H1 (cell line): Measurements from ENCODE around the gene MAGIX. TPM values are rescaled to one million over a fixed set of nuclear protein-coding genes. Genes with fewer than 3 reads are reported as not detected.

Experiments used
- CTCF ChIA-PET: fragments of 300-600 bp; sonication (Branson Sonifier 250); formaldehyde crosslinking; loops from one replicate; lab custom pipeline; 2021; ENCODE audit not compliant: partially characterized antibody; lab: Charles Lee
- POLR2A ChIA-PET: fragments of 300-600 bp; sonication (Branson Sonifier 250); formaldehyde crosslinking; loops from one replicate; lab custom pipeline; 2021; ENCODE audit warnings: inconsistent platforms; ENCODE audit not compliant: partially characterized antibody; lab: Charles Lee
- DNase-seq, 2 experiments: peaks; one replicate each; pipeline versions ENCODE4 v3.0.0 to v3.0.0-alpha.2; 2010 to 2022; ENCODE audit warnings: low spot score in 2 of 2, low read depth in 1 of 2, mixed read lengths in 1 of 2
- FAIRE-seq: peaks from 2 replicates; lab custom pipeline; 2011; peaks lifted over from hg19 to GRCh38; lab: Jason Lieb, UNC
- H2AFZ ChIP-seq: 2 replicates; pipeline ENCODE4 v1.8.1; 2012; ENCODE audit warnings: low read length, inconsistent platforms
- H2AK5ac ChIP-seq: 2 replicates; pipeline ENCODE4 v1.6.1; 2013; ENCODE audit warnings: low read depth, low read length
- H2BK120ac ChIP-seq: replicated peaks from 2 replicates; pipeline ENCODE3; 2013; ENCODE audit warnings: low read depth, low read length, inconsistent platforms
- H2BK12ac ChIP-seq: 2 replicates; pipeline ENCODE4 v1.6.1; 2013; ENCODE audit warnings: low read depth, low read length
- H2BK15ac ChIP-seq: 2 replicates; pipeline ENCODE4 v1.6.1; 2013; ENCODE audit warnings: low read length
- H2BK20ac ChIP-seq: 2 replicates; pipeline ENCODE4 v1.6.1; 2013; ENCODE audit warnings: low read length
- H2BK5ac ChIP-seq: 2 replicates; pipeline ENCODE4 v1.6.1; 2013; ENCODE audit warnings: low read depth, low read length
- H3K14ac ChIP-seq: 2 replicates; pipeline ENCODE4 v1.6.1; 2013; ENCODE audit warnings: inconsistent platforms; ENCODE audit not compliant: insufficient read length
- H3K18ac ChIP-seq: 2 replicates; pipeline ENCODE4 v1.6.1; 2013; ENCODE audit warnings: low read length; ENCODE audit errors: extremely low read depth
- H3K23ac ChIP-seq: 2 replicates; pipeline ENCODE4 v1.6.1; 2013; ENCODE audit warnings: inconsistent platforms; ENCODE audit not compliant: insufficient read length
- H3K23me2 ChIP-seq: 2 replicates; pipeline ENCODE4 v1.6.1; 2013; ENCODE audit warnings: low read depth, low read length
- H3K27ac ChIP-seq: 2 replicates; pipeline ENCODE4 v1.6.1; 2011; ENCODE audit warnings: low read depth, low read length, inconsistent platforms
- H3K27me3 ChIP-seq, 4 experiments: replicated peaks in 1 of 4; 1 replicate in 1 of 4; 2 replicates in 3 of 4; pipeline versions ENCODE4 v1.6.1 to v1.8.1; 2011 to 2013; ENCODE audit warnings: low read length in 3 of 4, mild to moderate bottlenecking in 3 of 4, inconsistent platforms in 2 of 4, mixed read lengths in 2 of 4, moderate library complexity in 1 of 4; ENCODE audit not compliant: control insufficient read depth in 3 of 4, insufficient read depth in 3 of 4; ENCODE audit errors: extremely low read depth in 1 of 4
- H3K36me3 ChIP-seq, 4 experiments: 2 replicates each; pipeline versions ENCODE4 v1.6.1 to v1.8.1; 2011 to 2013; ENCODE audit warnings: mild to moderate bottlenecking in 4 of 4, low read length in 3 of 4, moderate library complexity in 2 of 4, control low read depth in 1 of 4, inconsistent platforms in 1 of 4; ENCODE audit not compliant: insufficient read depth in 4 of 4, control insufficient read depth in 2 of 4
- H3K4ac ChIP-seq: replicated peaks from 2 replicates; pipeline ENCODE3; 2013; ENCODE audit warnings: low read length, low read depth, mixed read lengths, inconsistent platforms; ENCODE audit not compliant: insufficient read length
- H3K4me1 ChIP-seq, 4 experiments: replicated peaks in 1 of 4; 1 replicate in 1 of 4; 2 replicates in 3 of 4; pipeline versions ENCODE4 v1.6.1 to v1.8.1; 2011 to 2013; ENCODE audit warnings: low read length in 3 of 4, inconsistent platforms in 2 of 4, mixed read lengths in 1 of 4; ENCODE audit not compliant: insufficient read depth in 4 of 4, control insufficient read depth in 3 of 4
- H3K4me2 ChIP-seq, 2 experiments: 2 replicates each; pipeline versions ENCODE4 v1.6.1 to v1.8.1; 2011 to 2013; ENCODE audit warnings: low read depth in 2 of 2, low read length in 2 of 2, control low read depth in 1 of 2, inconsistent platforms in 1 of 2, mild to moderate bottlenecking in 1 of 2; ENCODE audit not compliant: insufficient read depth in 1 of 2
- H3K4me3 ChIP-seq, 4 experiments: fragments of 200-600, 300-600 bp in 1 of 4; sonication (generic), shearing (Covaris generic), sonication (Bioruptor Twin) in 1 of 4; 2 replicates each; pipeline versions ENCODE4 v1.5.1 to v1.8.1; 2011 to 2016; ENCODE audit warnings: low read length in 4 of 4, low read depth in 3 of 4, control low read depth in 2 of 4, inconsistent platforms in 2 of 4, mild to moderate bottlenecking in 2 of 4, mixed read lengths in 1 of 4, moderate library complexity in 1 of 4; ENCODE audit not compliant: insufficient read depth in 2 of 4; ENCODE audit errors: extremely low read depth in 1 of 4
- H3K56ac ChIP-seq: replicated peaks from 2 replicates; pipeline ENCODE3; 2013; ENCODE audit warnings: low read depth, mild to moderate bottlenecking, mixed read lengths, low read length, inconsistent platforms; ENCODE audit not compliant: insufficient read length
- H3K79me1 ChIP-seq: 2 replicates; pipeline ENCODE4 v1.6.1; 2013; ENCODE audit warnings: low read depth, low read length, control low read depth
- H3K79me2 ChIP-seq, 2 experiments: 2 replicates each; pipeline versions ENCODE4 v1.6.1 to v1.8.1; 2012 to 2013; ENCODE audit warnings: low read length in 2 of 2, mild to moderate bottlenecking in 2 of 2, inconsistent platforms in 1 of 2; ENCODE audit not compliant: insufficient read depth in 2 of 2, control insufficient read depth in 1 of 2
- H3K9ac ChIP-seq, 4 experiments: replicated peaks in 1 of 4; 1 replicate in 1 of 4; 2 replicates in 3 of 4; pipeline versions ENCODE4 v1.6.1 to v1.8.1; 2011 to 2013; ENCODE audit warnings: low read depth in 3 of 4, low read length in 3 of 4, control low read depth in 2 of 4, mild to moderate bottlenecking in 2 of 4, moderate library complexity in 2 of 4, inconsistent platforms in 1 of 4; ENCODE audit errors: extremely low read depth in 1 of 4
- H3K9me3 ChIP-seq, 2 experiments: 2 replicates each; pipeline versions ENCODE4 v1.6.1 to v1.8.1; 2012 to 2013; ENCODE audit warnings: mild to moderate bottlenecking in 2 of 2, moderate library complexity in 2 of 2, control low read depth in 1 of 2, inconsistent platforms in 1 of 2, low read depth in 1 of 2, low read length in 1 of 2, mixed read lengths in 1 of 2; ENCODE audit not compliant: insufficient read depth in 2 of 2
- H4K20me1 ChIP-seq, 2 experiments: replicated peaks in 1 of 2; 2 replicates each; pipeline versions ENCODE3 to v1.8.1; 2011 to 2013; ENCODE audit warnings: inconsistent platforms in 2 of 2, low read length in 2 of 2, mild to moderate bottlenecking in 1 of 2; ENCODE audit not compliant: insufficient read depth in 2 of 2, control insufficient read depth in 1 of 2
- H4K5ac ChIP-seq: 2 replicates; pipeline ENCODE4 v1.6.1; 2013; ENCODE audit warnings: low read length, low read depth, mixed read lengths, inconsistent platforms; ENCODE audit not compliant: insufficient read length
- H4K8ac ChIP-seq: 2 replicates; pipeline ENCODE4 v1.8.0; 2013; ENCODE audit warnings: mild to moderate bottlenecking, moderate library complexity, low read length, inconsistent platforms; ENCODE audit not compliant: insufficient read depth; ENCODE audit errors: extremely low read depth
- H4K91ac ChIP-seq: replicated peaks from 2 replicates; pipeline ENCODE3; 2013; ENCODE audit warnings: low read length, mixed read lengths, inconsistent platforms; ENCODE audit not compliant: insufficient read length
- CREB1 ChIP-seq: IDR thresholded peaks from 2 replicates; pipeline ENCODE4 v1.6.1; 2012; ENCODE audit warnings: inconsistent platforms
- GTF2F1 ChIP-seq: IDR thresholded peaks from 2 replicates; pipeline ENCODE4 v1.6.1; 2012; ENCODE audit warnings: low read depth, low read length, improper control_type of control experiment, borderline replicate concordance
- JUN ChIP-seq: IDR thresholded peaks from 2 replicates; pipeline ENCODE4 v1.6.1; 2011; ENCODE audit warnings: low read depth, mild to moderate bottlenecking, improper control_type of control experiment, low read length
- RAD21 ChIP-seq, 2 experiments: IDR thresholded peaks in 1 of 2; conservative IDR thresholded peaks in 1 of 2; 2 replicates each; pipeline ENCODE4 v1.6.1; 2011; ENCODE audit warnings: low read depth in 2 of 2, low read length in 2 of 2, improper control_type of control experiment in 1 of 2, inconsistent platforms in 1 of 2, mild to moderate bottlenecking in 1 of 2, moderate library complexity in 1 of 2
- RBBP5 ChIP-seq: IDR thresholded peaks from 2 replicates; pipeline ENCODE4 v1.7.1; 2012; ENCODE audit warnings: low read depth, mild to moderate bottlenecking, inconsistent platforms, low read length, moderate library complexity, borderline replicate concordance
- RFX5 ChIP-seq: IDR thresholded peaks from 2 replicates; pipeline ENCODE4 v1.6.1; 2011; ENCODE audit warnings: low read depth, low read length, improper control_type of control experiment, borderline replicate concordance
- RNF2 ChIP-seq: fragments of 200-900, 300-1000 bp; sonication (generic); IDR thresholded peaks from 2 replicates; pipeline ENCODE4 v1.7.1; 2016; ENCODE audit warnings: borderline replicate concordance, low read depth, mild to moderate bottlenecking, antibody characterized with exemption, low read length; ENCODE audit not compliant: poor library complexity, severe bottlenecking; ENCODE audit errors: missing control alignments
- SIN3A ChIP-seq, 2 experiments: IDR thresholded peaks in 1 of 2; conservative IDR thresholded peaks in 1 of 2; 2 replicates each; pipeline ENCODE4 v1.6.1; 2011 to 2012; ENCODE audit warnings: low read length in 2 of 2, improper control_type of control experiment in 1 of 2, low read depth in 1 of 2, mild to moderate bottlenecking in 1 of 2
- SIRT6 ChIP-seq: IDR thresholded peaks from one replicate; pipeline ENCODE4 v1.7.1; 2012; ENCODE audit warnings: low read length, inconsistent platforms
- SP1 ChIP-seq: IDR thresholded peaks from 2 replicates; pipeline ENCODE4 v1.6.1; 2011; ENCODE audit warnings: low read depth, low read length
- SP4 ChIP-seq: IDR thresholded peaks from 2 replicates; pipeline ENCODE4 v1.6.1; 2012; ENCODE audit warnings: low read length, inconsistent platforms
- SRF ChIP-seq: IDR thresholded peaks from 2 replicates; pipeline ENCODE4 v1.6.1; 2011; ENCODE audit warnings: mild to moderate bottlenecking, low read depth, low read length, moderate library complexity
- SUZ12 ChIP-seq: fragments of 200-600 bp; sonication (generic); IDR thresholded peaks from 2 replicates; pipeline ENCODE4 v1.6.1; 2012; ENCODE audit warnings: mild to moderate bottlenecking, inconsistent platforms, low read length, moderate library complexity, mixed read lengths
- TBP ChIP-seq: IDR thresholded peaks from 2 replicates; pipeline ENCODE4 v1.6.1; 2011; ENCODE audit warnings: low read depth, low read length, improper control_type of control experiment
- WGBS, 2 experiments: shearing (Covaris generic) in 1 of 2; methylation state at CpG; one replicate each; pipeline versions ENCODE4 v1.1.6 to v1.1.7; 2013 to 2015; ENCODE audit warnings: low lambda C conversion rate in 2 of 2, mixed read lengths in 2 of 2, inconsistent platforms in 1 of 2, low coverage in 1 of 2, missing lambda C conversion rate in 1 of 2; ENCODE audit not compliant: insufficient replicate concordance in 2 of 2, insufficient coverage in 1 of 2, insufficient read length in 1 of 2; ENCODE audit errors: extremely low coverage in 1 of 2, missing lambda C conversion rate in 1 of 2; 5-methylcytosine and 5-hydroxymethylcytosine counted together
- polyA plus RNA-seq, 7 experiments: library from polyadenylated mRNA; depleted of rRNA in 3 of 7; stranded (reverse) in 5 of 7; unstranded in 2 of 7; fragments of >200 nt in 5 of 7; fragments of 200-250 nt in 2 of 7; gene quantifications; 1 replicate in 5 of 7; 2 replicates in 1 of 7; 4 replicates in 1 of 7; pipeline versions ENCODE4 v1.2.1 to v1.2.3, GENCODE V29; 2011 to 2013; ENCODE audit warnings: missing spikeins in 2 of 7, mixed read lengths in 2 of 7
- total RNA-seq: library from RNA; stranded (reverse); fragmentation: NEBNext Ultra II Directional; extraction: Animal tissue kit (Norgen Biotek cat#: 25700); gene quantifications from 2 replicates; pipeline ENCODE4 v1.2.1, GENCODE V29; 2021

Gene MAGIX
- total and polyA plus RNA-seq, 2 of the 8 experiments (the other 6 are each of a cell fraction or from before 2014, with no cell fraction given), result 0.37 to 1.1 TPM

- CTCF ChIA-PET, result interaction anchor here (1.1 kb wide), 1 partner anchor 11 kb away, joined by 3 read pairs; no protein-coding TSS in a partner anchor
- Histone ChIP-seq H2BK15ac (no peak overlapping the region), H2BK20ac (no peak overlapping the region), H3K4me1 (no peaks in the 10 kb centered on the region), H3K9ac (no peak overlapping the region), H3K56ac (no peak overlapping the region), H2BK5ac (no peak overlapping the region), H4K20me1 (no peaks in the 10 kb centered on the region), H3K14ac (no peak overlapping the region), H4K91ac (no peak overlapping the region), H3K9me3 (no peaks in the 10 kb centered on the region), H3K23ac (no peak overlapping the region), H2AFZ (no peak overlapping the region), H3K79me1 (no peaks in the 10 kb centered on the region), H3K18ac (no peak overlapping the region), H3K36me3 (no peaks in the 10 kb centered on the region), H4K5ac (no peak overlapping the region), H2BK12ac (no peak overlapping the region), H2BK120ac (no peak overlapping the region), H3K4me2 (no peak overlapping the region), H3K4me3 (no peak overlapping the region), H3K27ac (no peak overlapping the region), H4K8ac (no peak overlapping the region), H3K79me2 (no peaks in the 10 kb centered on the region), H2AK5ac (no peak overlapping the region), H3K4ac (no peak overlapping the region), H3K27me3 (no peaks in the 10 kb centered on the region), H3K23me2 (no peaks in the 10 kb centered on the region)
- no peak for TF ChIP-seq SUZ12
- no peak for TF ChIP-seq JUN
- no peak for TF ChIP-seq SP4
- TF ChIP-seq SP1, result no peak
- TF ChIP-seq RFX5, result no peak
- TF ChIP-seq TBP, result no peak
- TF ChIP-seq SIRT6, result no peak
- TF ChIP-seq CREB1, result no peak
- no peak for TF ChIP-seq SIN3A (conservative IDR thresholded peaks at IDR 0.05 in 1 of 2, IDR thresholded peaks at IDR 0.05 in 1 of 2; ENCODE audit: low read depth in 1 of 2, low read length in 2 of 2)
- TF ChIP-seq GTF2F1, result no peak
- no peak for TF ChIP-seq SRF
- TF ChIP-seq RNF2, result no peak
- no peak for TF ChIP-seq RAD21 (IDR thresholded peaks at IDR 0.05 in 1 of 2, conservative IDR thresholded peaks at IDR 0.05 in 1 of 2; ENCODE audit: low read depth in 2 of 2, low read length in 2 of 2)
- no peak for TF ChIP-seq RBBP5
- FAIRE-seq (no peak), DNase-seq (no peak)
- WGBS, 2 experiments, result 85% methylated on average over 9 of the region's 13 CpGs; no CpG with 5 or more reads in 1 of the 2 experiments
- POLR2A ChIA-PET, result no interaction called here
Observed at GRCh38 chrX:49147936-49148335, 14.6 kb upstream of the MAGIX start.
